T-helper 2 cell treated with Interferon-gamma antibody and Interleukin-4, amounts not matched to agents 5 μg/mL and 100 μg/mL, for 36 hours (primary cell): ENCODE data around the gene CRISP1.
"Not testable (repeated sequence)": the region's sequence is repeated elsewhere in the genome, so short reads cannot be mapped to it uniquely, and the experiment has no call there.

Source experiments
- DNase-seq: peaks from one replicate; pipeline ENCODE4 v3.0.0; 2021; ENCODE audit warnings: low spot score
- H3K27ac Mint-ChIP-seq: one replicate; pipeline ENCODE4 v1.8.0; 2021; ENCODE audit warnings: mild to moderate bottlenecking, mixed read lengths
- H3K27me3 Mint-ChIP-seq: one replicate; pipeline ENCODE4 v1.8.0; 2021; ENCODE audit warnings: low read depth, mixed read lengths
- H3K36me3 Mint-ChIP-seq: one replicate; pipeline ENCODE4 v1.8.0; 2021; ENCODE audit warnings: low read depth, mixed read lengths
- H3K4me1 Mint-ChIP-seq: one replicate; pipeline ENCODE4 v1.8.0; 2021; ENCODE audit warnings: low read depth, mixed read lengths
- H3K4me3 Mint-ChIP-seq: one replicate; pipeline ENCODE4 v1.8.0; 2022; ENCODE audit warnings: mild to moderate bottlenecking, moderate library complexity, mixed read lengths
- H3K9me3 Mint-ChIP-seq: one replicate; pipeline ENCODE4 v1.8.0; 2021; ENCODE audit warnings: mixed read lengths

Gene CRISP1

GRCh38 chr6:49813248-49813647, 53.1 kb downstream of the CRISP1 start:
- H3K36me3 Mint-ChIP-seq = no peaks in the 10 kb centered on the region
- no peak for DNase-seq
- no peaks in the 10 kb centered on the region for H3K27me3 Mint-ChIP-seq
- no peaks in the 10 kb centered on the region for H3K4me1 Mint-ChIP-seq
- no peak overlapping the region for H3K27ac Mint-ChIP-seq
- no peak overlapping the region for H3K4me3 Mint-ChIP-seq
- H3K9me3 Mint-ChIP-seq = no peaks in the 10 kb centered on the region

GRCh38 chr6:49806145-49806544, 60.2 kb downstream of the CRISP1 start:
- DNase-seq = no peak
- Mint-ChIP-seq H3K27ac (no peak overlapping the region), H3K4me1 (no peaks in the 10 kb centered on the region), H3K36me3 (no peaks in the 10 kb centered on the region), H3K27me3 (no peaks in the 10 kb centered on the region), H3K9me3 (peaks cover 4% of the 10 kb centered on the region), H3K4me3 (no peak overlapping the region)

- H3K9me3 Mint-ChIP-seq = peaks cover 4% of the 10 kb centered on the region
- H3K4me1 Mint-ChIP-seq = no peaks in the 10 kb centered on the region
- no peak for DNase-seq
- H3K27me3 Mint-ChIP-seq = no peaks in the 10 kb centered on the region
- H3K27ac Mint-ChIP-seq = no peak overlapping the region
- H3K36me3 Mint-ChIP-seq = no peaks in the 10 kb centered on the region
- no peak overlapping the region for H3K4me3 Mint-ChIP-seq
Observed at GRCh38 chr6:49805246-49805645, 61.1 kb downstream of the CRISP1 start.

- Mint-ChIP-seq H3K27ac (no peak overlapping the region), H3K4me3 (no peak overlapping the region), H3K36me3 (no peaks in the 10 kb centered on the region), H3K9me3 (peaks cover 4% of the 10 kb centered on the region), H3K4me1 (no peaks in the 10 kb centered on the region), H3K27me3 (no peaks in the 10 kb centered on the region)
- DNase-seq = no peak
Observed at GRCh38 chr6:49801525-49801924, 64.8 kb downstream of the CRISP1 start.

- no peak overlapping the region for H3K27ac Mint-ChIP-seq
- H3K4me3 Mint-ChIP-seq = no peak overlapping the region
- no peaks in the 10 kb centered on the region for H3K27me3 Mint-ChIP-seq
- H3K36me3 Mint-ChIP-seq = no peaks in the 10 kb centered on the region
- no peak for DNase-seq
- no peaks in the 10 kb centered on the region for H3K9me3 Mint-ChIP-seq
- no peaks in the 10 kb centered on the region for H3K4me1 Mint-ChIP-seq
Observed at GRCh38 chr6:49799090-49799489, 67.2 kb downstream of the CRISP1 start.

- not testable (repeated sequence) for H3K9me3 Mint-ChIP-seq, H3K36me3 Mint-ChIP-seq, H3K27me3 Mint-ChIP-seq, H3K4me1 Mint-ChIP-seq, DNase-seq, H3K27ac Mint-ChIP-seq, H3K4me3 Mint-ChIP-seq
Observed at GRCh38 chr6:49796842-49797455, 69.4 kb downstream of the CRISP1 start.

GRCh38 chr6:49790341-49790740, 76.0 kb downstream of the CRISP1 start:
- Mint-ChIP-seq H3K9me3 (no peaks in the 10 kb centered on the region), H3K27me3 (no peaks in the 10 kb centered on the region), H3K4me1 (no peaks in the 10 kb centered on the region), H3K4me3 (no peak overlapping the region), H3K36me3 (no peaks in the 10 kb centered on the region), H3K27ac (no peak overlapping the region)
- no peak for DNase-seq

- Mint-ChIP-seq H3K27me3 (no peaks in the 10 kb centered on the region), H3K4me3 (no peak within 1 kb of the TSS), H3K9me3 (no peaks in the 10 kb centered on the region), H3K4me1 (no peaks in the 10 kb centered on the region), H3K36me3 (no peaks in the 10 kb centered on the region), H3K27ac (no peak within 1 kb of the TSS)
- no peak for DNase-seq
Observed at GRCh38 chr6:49787176-49787575, 79.2 kb downstream of the CRISP1 start, which contains the start of gene PGK2. Gene PGK2, minus strand, starts transcription at chr6:49787285. Its CDS starts 98 bp downstream, at chr6:49787187.

GRCh38 chr6:49784272-49784671, 82.1 kb downstream of the CRISP1 start:
- H3K4me3 Mint-ChIP-seq = no peak overlapping the region
- no peak overlapping the region for H3K27ac Mint-ChIP-seq
- H3K9me3 Mint-ChIP-seq = no peaks in the 10 kb centered on the region
- H3K36me3 Mint-ChIP-seq = no peaks in the 10 kb centered on the region
- no peaks in the 10 kb centered on the region for H3K27me3 Mint-ChIP-seq
- no peak for DNase-seq
- H3K4me1 Mint-ChIP-seq = no peaks in the 10 kb centered on the region
